Tibial nerve (tissue), 3 donors: ENCODE measurements around the gene HTRA1.

ENCODE experiments used
- POLR2A ChIP-seq, 2 donors: fragments of 450-650 bp; IDR thresholded peaks; one replicate each; pipeline ENCODE4 v1.6.1; 2017; ENCODE audit warnings: antibody characterized with exemption in 2 of 2, mild to moderate bottlenecking in 2 of 2, moderate library complexity in 2 of 2
- TF ChIP-seq, protein P1 (sequence below), 5 experiments: fragments of 200-600 bp in 3 of 5; fragments of 450-650 bp in 2 of 5; sonication (generic) in 3 of 5; IDR thresholded peaks; one replicate each; pipeline ENCODE4 v1.5.1; 2016 to 2019; ENCODE audit warnings: antibody characterized with exemption in 5 of 5, mild to moderate bottlenecking in 3 of 5, moderate library complexity in 2 of 5

DNA sequence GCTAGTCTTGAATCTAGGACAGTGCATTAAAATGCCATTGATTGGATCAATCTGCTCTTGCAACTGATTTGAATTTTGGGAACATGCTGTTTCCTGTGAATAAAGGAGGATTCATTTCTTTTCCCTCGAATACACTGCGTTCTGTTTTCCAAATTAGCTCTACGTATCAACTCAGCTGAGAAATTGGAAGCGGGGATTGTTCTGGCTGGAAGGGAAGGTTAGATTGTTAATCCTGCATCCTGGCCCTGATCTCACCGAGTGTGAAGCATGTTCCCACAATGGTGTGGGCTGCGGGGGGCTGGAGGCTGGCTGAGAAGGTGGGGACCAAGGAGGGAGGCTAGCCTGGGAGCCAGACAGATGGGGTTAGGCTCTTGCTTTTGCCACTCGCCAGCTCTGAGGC is 17.6 kb downstream of the HTRA1 start:
- TF ChIP-seq POLR2A (IDR thresholded peaks at IDR 0.05), result no peak
- TF ChIP-seq, protein P1, sequence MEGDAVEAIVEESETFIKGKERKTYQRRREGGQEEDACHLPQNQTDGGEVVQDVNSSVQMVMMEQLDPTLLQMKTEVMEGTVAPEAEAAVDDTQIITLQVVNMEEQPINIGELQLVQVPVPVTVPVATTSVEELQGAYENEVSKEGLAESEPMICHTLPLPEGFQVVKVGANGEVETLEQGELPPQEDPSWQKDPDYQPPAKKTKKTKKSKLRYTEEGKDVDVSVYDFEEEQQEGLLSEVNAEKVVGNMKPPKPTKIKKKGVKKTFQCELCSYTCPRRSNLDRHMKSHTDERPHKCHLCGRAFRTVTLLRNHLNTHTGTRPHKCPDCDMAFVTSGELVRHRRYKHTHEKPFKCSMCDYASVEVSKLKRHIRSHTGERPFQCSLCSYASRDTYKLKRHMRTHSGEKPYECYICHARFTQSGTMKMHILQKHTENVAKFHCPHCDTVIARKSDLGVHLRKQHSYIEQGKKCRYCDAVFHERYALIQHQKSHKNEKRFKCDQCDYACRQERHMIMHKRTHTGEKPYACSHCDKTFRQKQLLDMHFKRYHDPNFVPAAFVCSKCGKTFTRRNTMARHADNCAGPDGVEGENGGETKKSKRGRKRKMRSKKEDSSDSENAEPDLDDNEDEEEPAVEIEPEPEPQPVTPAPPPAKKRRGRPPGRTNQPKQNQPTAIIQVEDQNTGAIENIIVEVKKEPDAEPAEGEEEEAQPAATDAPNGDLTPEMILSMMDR (IDR thresholded peaks at IDR 0.05), result no peak
